Measurements from ENCODE around the gene PPFIA2.

- no peak for TF ChIP-seq CTCF (conservative IDR thresholded peaks at IDR 0.05)
- TF ChIP-seq EZH2 (IDR thresholded peaks at IDR 0.05; ENCODE audit: low read depth): no peak
Measured at GRCh38 chr12:81211306-81211705, 547.8 kb downstream of the PPFIA2 start.

Data from PC-9 (cell line).